Ishikawa (cell line): ENCODE results near the gene RRN3.
"Not testable (repeated sequence)": the region's sequence is repeated elsewhere in the genome, so short reads cannot be mapped to it uniquely, and the experiment has no call there.

ENCODE experiments used
- NFIC ChIP-seq: IDR thresholded peaks from 2 replicates; pipeline ENCODE4 v1.6.1; 2012
- REST ChIP-seq: IDR thresholded peaks from 2 replicates; pipeline ENCODE4 v1.6.1; 2012; ENCODE audit warnings: low read depth, mild to moderate bottlenecking

- not testable (repeated sequence) for TF ChIP-seq NFIC, REST
These were observed 71.9 kb downstream of the RRN3 start for GRCh38 chr16:15022194-15022593.
